Measurements from ENCODE around the gene SEMA4B.
A peak's percentile ranks its signal among the peaks of the same experiment; 100 is the strongest.

The SEMA4B gene

DNA sequence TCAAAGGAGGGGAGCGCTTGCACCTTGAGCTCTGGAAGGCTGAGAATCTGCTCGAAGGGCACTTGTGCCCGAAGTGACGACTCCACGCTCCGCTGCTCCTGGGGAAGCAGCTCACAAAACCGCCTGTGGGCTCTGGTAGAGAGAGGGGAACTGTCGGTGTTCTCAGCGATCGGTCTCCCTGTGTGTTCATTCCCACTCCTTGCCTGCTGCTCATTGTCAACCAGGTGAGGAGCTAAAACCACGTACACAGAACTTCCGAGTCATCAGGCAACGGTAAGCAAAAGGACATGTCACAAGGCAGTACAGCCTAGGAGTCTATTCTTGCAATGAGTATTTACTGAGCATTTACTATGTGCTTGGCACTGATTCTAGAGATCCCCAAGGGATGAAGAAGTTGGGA lies 31.1 kb downstream of the SEMA4B start:
- peak overlapping the region; percentile 94 for H3K27ac ChIP-seq
- CTCF ChIA-PET, result interaction anchor here (0.6 to 1.8 kb wide), 8 partner anchors 11 to 131 kb away, joined by 3 to 7 read pairs (median 4); no protein-coding TSS in a partner anchor
- POLR2A ChIA-PET (ENCODE audit: low non-redundant PET), result interaction anchor here (0.6 to 2.0 kb wide), 2 partner anchors 20 to 77 kb away, joined by 4 to 6 read pairs; no protein-coding TSS in a partner anchor
- TF ChIP-seq CTCF (conservative IDR thresholded peaks at IDR 0.05; ENCODE audit: low read depth), result no peak
- DNase-seq (ENCODE audit: low spot score), result no peak

DNA sequence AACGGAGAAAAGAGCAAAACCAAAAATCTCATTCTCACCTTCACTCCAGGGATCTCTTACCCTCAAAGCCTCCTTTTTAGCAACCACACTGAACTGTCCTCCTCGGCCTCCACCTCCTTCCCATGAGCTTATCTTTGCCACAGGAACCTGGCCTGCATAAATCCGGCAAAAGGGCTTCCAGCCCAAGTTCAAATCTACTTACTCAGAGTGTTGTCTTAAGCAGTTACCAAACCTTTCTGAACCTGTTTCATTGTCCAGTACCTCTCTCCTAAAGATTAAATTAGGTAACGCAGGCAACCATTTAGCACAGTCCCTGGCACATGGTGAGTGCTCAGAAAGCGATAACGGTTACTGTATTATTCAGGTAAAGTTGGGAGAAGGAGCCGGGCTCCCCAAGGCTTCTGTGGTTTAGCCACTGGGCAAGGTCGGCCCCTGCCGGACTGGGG lies 31.8 kb downstream of the SEMA4B start:
- peak overlapping the region; percentile 94 for H3K27ac ChIP-seq
- peak; percentile 88 for TF ChIP-seq CTCF (conservative IDR thresholded peaks at IDR 0.05; ENCODE audit: low read depth)
- ChIA-PET POLR2A (ENCODE audit: low non-redundant PET) (interaction anchor here (0.6 to 2.0 kb wide), 3 partner anchors 21 to 78 kb away, joined by 3 to 6 read pairs (median 4); no protein-coding TSS in a partner anchor), CTCF (interaction anchor here (0.6 to 1.6 kb wide), 5 partner anchors 20 to 131 kb away, joined by 3 to 7 read pairs (median 4); no protein-coding TSS in a partner anchor)
- DNase-seq (ENCODE audit: low spot score), result peak; percentile 26

GRCh38 chr15:90233387-90234095 lies 32.4 kb downstream of the SEMA4B start, which contains the start of gene CIB1:
Gene CIB1 (minus strand): TSS chr15:90233941. CDS start chr15:90233885, 56 bp downstream.
- CTCF ChIA-PET, result interaction anchor here (0.5 to 1.6 kb wide), 6 partner anchors 20 to 132 kb away, joined by 3 to 7 read pairs (median 4); no protein-coding TSS in a partner anchor
- no peak for TF ChIP-seq CTCF (conservative IDR thresholded peaks at IDR 0.05; ENCODE audit: low read depth)
- POLR2A ChIA-PET (ENCODE audit: low non-redundant PET), result interaction anchor here (0.5 to 2.0 kb wide), 6 partner anchors 11 to 71 kb away, joined by 3 to 7 read pairs (median 4); no protein-coding TSS in a partner anchor
- peak; percentile 97 for DNase-seq (ENCODE audit: low spot score)
- peak within 1 kb of the TSS; percentile 94 for H3K27ac ChIP-seq

DNA sequence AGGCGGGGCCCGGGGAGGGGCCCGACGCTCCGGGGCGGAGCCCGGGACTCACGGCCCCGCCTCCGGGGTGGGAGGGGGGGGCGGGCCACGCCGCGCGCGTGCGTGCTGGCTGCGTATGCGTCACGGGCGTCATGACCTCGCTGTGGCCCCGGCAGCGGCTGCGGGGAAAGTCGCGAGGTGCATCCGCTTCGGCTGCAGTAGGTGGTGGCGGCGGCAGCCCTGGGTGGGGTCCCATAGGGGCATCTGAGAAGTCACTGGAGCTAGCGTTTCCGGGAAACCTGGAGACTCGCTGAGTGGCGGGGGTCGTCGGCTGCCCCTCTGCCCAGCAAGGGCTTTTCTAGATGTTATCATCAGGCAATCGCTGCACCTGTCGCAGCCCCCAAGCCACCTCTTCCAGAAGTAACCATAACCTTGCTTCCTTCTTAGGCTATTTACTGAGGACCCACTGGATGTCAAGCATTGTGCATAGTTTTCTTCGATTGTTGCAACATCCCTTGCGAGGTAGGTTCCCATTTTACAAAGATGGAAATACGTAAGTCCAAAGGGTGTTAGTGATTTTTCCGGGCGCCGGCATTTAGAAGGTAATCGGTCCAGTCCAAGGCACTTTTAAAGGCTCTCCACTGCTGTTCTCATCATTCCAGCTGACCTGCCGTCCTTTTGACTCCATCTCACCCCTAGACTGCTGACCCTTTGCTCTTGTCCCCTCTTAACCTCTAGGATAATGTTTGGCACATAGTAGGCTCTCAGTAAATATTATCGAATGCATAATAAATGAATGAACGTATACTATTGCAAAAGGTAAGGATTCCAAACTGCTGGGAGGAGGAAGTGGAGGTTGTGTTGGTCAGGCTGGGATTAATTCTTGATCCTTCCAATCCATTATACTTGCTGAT lies 33.2 kb downstream of the SEMA4B start, which contains the start of gene GDPGP1:
Gene GDPGP1, plus strand, starts transcription at position 114 of the 893 bp plus-strand sequence. CDS start 6,700 bp downstream, outside the sequence.
- no peak for TF ChIP-seq CTCF (conservative IDR thresholded peaks at IDR 0.05; ENCODE audit: low read depth)
- POLR2A ChIA-PET (ENCODE audit: low non-redundant PET), result interaction anchor here (0.5 to 2.0 kb wide), 6 partner anchors 10 to 72 kb away, joined by 3 to 7 read pairs (median 4); no protein-coding TSS in a partner anchor
- peak; percentile 27 for DNase-seq (ENCODE audit: low spot score)
- CTCF ChIA-PET, result interaction anchor here (0.5 to 1.1 kb wide), 2 partner anchors 53 to 91 kb away, joined by 3 to 4 read pairs; no protein-coding TSS in a partner anchor
- peak within 1 kb of the TSS; percentile 94 for H3K27ac ChIP-seq

- H3K27ac ChIP-seq, result peak overlapping the region; percentile 10; the same call in 1 of the 2 replicates
- ChIA-PET CTCF (no interaction called here), POLR2A (ENCODE audit: low non-redundant PET) (interaction anchor here (0.7 kb wide), 1 partner anchor 26 kb away, joined by 3 read pairs; the partner anchor contains the start of gene NGRN)
- no peak for DNase-seq (ENCODE audit: low spot score)
- TF ChIP-seq CTCF (conservative IDR thresholded peaks at IDR 0.05; ENCODE audit: low read depth), result no peak
Measured at GRCh38 chr15:90239371-90239770, 38.2 kb downstream of the SEMA4B start.
